Measurements from ENCODE around the gene CALCOCO2.
"Not testable (repeated sequence)": the region's sequence is repeated elsewhere in the genome, so short reads cannot be mapped to it uniquely, and the experiment has no call there.

CALCOCO2 gene, protein sequence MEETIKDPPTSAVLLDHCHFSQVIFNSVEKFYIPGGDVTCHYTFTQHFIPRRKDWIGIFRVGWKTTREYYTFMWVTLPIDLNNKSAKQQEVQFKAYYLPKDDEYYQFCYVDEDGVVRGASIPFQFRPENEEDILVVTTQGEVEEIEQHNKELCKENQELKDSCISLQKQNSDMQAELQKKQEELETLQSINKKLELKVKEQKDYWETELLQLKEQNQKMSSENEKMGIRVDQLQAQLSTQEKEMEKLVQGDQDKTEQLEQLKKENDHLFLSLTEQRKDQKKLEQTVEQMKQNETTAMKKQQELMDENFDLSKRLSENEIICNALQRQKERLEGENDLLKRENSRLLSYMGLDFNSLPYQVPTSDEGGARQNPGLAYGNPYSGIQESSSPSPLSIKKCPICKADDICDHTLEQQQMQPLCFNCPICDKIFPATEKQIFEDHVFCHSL
- 49.6 to 104 (median 74.0) reads per million in 18 experiments for total RNA-seq

DNA sequence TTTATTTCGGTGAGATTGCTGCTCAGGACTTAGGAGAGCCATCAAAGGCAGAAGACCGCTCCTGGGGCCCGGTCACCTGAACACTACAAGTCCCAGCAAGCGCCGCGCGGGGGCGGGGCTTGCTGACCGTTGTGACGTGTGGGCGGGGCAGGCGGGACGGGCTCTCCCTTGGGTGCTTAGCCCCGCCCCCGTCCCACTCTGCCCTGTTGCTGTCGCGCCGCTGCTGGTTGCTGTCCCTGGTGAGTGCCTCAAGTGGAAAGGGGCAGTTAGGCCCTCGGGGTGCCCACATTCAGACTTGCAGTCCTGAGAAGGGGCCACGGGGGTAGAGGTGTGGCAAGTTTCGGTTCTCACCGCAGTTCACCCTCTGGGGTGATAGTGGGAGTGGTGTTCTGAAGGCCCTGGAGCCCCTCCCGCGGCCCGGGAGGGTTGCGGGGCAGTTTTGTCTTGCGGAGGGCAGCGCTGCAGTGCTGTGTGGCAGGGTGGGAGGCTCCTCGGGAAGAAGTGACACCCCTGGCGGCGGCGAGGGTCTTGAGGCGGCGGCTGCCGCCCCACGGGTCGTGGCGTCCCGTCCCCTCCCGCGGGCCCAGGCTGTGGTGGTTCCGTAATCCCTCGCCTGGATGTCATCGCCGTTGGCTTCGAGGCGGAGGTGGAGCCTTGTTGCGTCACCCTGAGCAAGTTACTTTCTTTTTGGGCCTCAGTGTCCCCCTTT is at the start of gene CALCOCO2:
Gene CALCOCO2 (plus strand): TSS at position 196 of the 709 bp plus-strand sequence. CDS start 10,673 bp downstream, outside the sequence.
- peak; percentile 95 to 98 for DNase-seq

DNA sequence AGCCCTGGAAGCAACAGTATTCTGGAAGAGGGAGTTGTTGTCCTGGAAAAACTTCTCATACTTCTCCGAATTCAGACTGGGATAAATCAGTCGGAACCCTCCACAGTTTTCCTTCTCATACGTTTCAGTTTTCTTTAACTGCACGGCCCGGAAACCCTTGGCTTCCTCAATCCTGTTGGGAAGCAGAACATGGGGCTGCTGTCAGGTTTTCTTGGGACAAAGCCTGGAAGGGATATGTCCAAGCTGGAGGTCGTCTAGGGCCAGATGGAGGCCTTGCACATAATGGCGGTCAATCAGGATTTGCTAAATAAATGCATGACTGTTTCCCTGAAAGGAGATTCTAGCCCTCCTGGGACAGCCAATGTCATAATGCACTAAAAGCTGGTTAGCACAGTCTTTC is 43.0 kb upstream of the CALCOCO2 start:
- no peak for DNase-seq

DNA sequence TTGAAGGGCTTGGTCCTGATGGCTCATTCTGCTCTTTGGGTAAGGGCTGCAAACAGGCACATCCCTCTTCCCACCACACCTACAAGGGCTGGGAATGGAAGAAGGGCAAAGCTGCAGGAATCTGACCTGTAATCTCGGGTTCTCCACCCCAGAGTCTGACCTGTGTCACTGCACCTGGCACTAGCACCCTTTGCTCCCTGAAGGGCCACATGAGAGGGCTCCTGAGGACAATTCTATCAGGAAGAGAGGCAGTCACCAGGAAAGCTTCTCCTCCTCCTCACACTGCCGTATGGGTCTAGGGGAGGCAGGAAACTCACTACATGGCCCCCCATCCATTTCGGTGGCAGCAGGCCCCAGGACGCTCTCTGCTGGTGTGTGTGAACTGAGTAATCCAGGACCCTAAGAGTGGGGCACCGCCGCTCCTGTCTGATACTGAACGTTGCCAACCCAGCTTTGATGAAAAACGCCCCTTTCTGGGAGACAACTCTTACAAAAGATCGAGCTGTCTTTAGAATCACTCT is 40.2 kb upstream of the CALCOCO2 start:
- no peak for DNase-seq

DNA sequence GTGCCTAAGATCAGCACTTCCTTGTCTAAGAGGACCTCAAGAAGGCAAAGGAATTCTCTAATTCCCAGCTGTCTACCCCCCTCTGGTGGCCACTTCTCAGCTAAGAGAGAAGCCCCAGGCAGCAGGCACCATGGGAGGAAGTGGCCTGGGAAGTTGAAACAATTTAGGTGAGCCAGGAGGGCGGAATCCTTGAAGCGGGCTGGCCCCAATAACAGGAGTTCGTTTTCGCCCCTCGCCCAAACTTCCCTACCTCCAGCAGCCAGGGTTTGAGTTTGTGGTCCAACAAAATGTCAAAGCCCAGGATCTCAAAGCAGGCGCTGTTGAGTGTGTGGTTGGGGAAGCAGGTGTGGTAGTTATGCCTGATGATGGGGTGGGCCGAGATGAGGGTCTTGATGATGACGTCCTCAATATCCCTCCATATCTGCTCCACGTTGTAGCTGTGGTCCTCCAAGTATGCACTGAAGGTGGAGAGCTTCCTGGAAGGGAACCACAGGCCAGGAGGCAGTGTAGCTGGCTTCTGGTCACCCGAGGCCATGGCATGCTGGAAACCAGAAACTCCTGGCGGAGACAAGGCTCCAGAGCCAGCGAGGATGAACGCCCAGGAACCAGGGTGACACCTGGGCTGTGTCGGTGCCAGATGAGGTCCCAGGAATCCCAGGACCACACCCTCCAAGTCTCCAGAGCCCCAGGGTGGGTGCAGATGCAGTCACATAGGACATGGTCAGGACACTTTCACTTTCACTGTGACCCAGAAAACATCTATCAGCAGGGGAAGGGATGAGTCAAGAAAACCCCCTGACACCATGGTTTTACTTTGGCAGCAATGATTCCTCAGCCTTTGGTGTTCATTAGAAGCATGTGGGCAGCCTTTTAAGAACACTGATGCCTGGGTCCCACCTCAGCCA is 39.5 kb upstream of the CALCOCO2 start:
- DNase-seq, result peak; percentile 81 to 86

DNA sequence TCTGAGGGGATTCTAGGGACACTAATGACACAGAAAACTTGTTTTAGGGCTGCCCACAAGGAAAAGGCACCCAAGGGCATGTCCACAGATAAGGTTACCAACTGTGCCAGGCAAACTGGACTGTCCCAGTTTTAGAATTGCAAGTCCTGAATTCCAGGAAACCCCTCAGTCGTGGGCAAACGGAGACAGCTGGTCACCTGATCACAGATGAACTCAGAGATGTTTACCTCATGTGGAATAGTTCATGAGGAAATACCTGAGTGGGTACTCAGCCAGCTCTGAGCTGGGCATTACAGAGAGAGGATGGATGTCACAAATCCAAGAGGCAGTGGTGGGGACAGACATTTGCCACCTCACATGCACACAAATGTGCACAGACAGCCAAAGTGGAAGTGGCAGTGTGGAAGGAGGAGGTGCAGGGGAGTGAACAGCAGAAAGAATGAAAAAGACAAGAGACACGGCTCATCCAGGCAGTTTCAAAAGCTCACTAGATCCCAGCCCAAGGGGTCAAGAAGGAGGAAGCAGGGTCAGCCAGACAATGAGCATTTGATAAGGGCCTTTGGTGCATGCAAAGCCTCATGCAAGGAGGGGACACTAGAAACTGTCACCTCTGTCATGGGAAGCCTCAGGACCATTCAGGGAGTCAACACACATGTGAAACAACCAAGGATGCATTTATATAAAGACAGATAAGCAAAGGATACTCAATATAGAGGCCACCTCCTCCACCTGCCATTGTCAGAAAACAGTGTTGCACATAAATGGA is 38.6 kb upstream of the CALCOCO2 start:
- DNase-seq, result no peak

DNA sequence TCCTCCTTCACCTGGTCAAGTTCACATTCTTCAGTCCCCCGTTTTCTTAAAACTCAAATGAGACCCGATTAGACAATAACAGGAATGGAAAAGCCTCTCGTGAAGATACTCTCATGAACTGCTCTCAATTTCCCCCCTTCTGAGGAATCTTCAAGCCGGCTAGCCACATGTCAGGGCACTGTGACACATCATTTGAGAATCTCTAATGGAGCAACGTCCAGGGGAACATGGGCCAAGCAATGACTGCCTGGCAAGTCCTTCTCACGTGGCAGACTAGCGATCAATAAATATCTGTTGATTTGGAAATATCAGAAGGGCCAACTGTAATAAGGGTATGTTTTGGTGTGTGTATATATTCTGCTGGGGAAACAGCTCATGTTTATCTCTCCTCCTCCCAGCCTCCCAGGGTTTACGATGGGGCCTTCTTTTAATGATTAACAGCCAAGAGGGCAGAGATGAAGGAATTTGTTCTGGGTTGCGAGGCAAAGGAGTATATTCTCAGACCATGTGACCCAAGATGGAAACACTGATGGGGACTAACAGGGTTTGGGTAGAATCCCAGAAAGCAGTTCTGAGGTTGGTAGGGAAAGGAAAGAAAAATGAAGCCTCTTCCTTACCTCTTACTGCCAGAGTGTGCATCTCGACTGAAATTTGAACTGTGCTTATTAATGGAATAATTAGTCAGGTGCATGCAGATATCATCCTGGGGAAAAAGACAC is 35.2 kb upstream of the CALCOCO2 start:
- DNase-seq, result no peak

DNA sequence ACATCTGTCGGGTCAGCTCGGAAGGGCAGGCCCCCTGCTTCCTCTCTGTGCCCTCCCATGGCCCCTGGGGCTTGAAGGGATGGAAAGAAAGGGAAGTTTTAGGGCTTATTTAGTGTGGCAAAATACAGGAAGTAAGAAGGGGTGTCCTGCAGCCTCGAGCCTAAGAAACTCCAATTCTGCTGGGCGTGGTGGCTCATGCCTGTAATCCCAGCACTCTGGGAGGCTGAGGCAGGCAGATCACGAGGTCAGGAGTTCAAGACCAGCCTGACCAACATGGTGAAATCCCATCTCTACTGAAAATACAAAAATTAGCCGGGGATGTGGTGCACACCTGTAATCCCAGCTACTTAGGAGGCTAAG is 34.7 kb upstream of the CALCOCO2 start:
- peak in 1 of 2 donors; percentile 16 for DNase-seq

DNA sequence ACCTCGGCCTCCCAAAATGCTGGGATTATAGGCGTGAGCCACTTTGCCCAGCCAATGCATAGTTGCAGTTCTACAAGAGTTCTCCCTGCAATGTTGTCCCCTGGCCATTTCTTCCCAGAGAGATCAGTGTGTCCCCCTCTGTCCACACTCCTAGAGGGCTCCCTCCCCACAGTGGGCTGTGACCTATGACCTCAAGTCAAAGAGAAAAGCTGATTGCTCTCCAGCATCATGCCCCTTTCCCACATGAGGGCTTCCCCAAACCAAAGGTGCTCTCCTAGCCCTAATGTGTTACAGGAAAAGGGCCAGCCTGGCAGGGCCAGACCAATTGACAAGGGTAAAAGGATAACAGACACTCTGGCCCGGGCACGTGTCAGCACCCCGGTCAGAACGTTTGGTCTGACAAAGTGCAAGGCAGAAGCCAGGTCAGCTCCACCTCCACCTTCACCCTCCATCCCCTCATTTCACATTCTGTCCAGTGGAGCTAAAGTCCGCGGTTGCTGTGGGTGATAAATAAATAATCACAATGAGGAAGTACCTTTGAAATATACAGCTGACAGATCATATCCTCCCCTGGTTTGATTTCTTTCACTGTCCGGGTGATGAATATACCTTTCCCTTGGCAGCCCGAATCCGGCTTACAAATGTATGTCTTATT is 31.6 kb upstream of the CALCOCO2 start:
- DNase-seq, result no peak

DNA sequence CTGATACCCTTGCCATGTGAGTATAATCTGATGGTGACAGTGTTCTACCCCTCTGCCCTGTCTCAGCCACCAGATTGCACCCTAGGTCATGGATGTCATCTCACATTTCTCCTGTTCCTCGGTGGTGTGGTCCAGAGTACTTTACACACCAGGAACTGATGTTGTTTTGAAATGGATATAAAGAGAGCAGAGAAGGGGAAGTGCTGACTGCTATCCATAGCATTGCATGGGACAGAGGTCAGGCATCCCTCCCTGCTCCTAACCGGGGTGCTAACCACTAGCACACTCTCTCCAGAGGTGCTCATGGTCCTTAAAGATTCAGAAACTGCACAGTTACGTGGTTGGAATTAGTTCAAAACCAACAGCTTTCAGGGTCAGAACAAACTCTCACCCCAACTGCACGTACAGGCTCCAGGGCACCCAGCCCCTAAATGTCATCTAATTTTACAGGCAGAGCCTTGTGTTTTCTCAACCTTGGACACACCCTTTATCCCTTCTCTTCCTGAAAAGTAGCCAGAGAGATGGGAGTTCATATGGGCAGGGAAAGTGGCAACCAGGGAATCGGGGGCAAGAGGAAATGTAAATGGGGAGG is 30.1 kb upstream of the CALCOCO2 start:
- DNase-seq, result peak; percentile 19 to 27

DNA sequence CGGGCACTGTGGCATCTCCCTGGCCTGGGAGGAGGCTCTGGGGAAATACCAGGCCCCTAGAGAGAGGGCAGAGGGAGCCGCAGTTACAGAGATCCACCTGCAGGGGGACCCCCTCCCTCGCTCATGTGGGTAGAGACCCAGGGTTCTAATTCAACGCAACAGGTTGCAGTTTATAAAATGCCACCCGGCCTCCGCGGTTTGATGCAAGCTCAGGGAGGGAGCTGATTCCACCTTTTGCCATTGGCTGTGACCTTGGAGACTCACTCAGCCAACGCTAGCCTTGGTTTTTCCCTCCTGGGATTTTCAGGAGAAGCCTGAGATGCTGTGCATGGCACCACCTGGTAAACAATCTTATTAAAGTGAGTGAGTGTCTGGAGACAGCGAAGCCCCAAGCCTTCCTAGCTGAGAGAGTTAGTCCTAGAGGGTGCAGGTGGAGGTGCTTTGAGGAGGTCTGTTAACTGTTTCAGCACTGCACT is 25.9 kb upstream of the CALCOCO2 start:
- peak; percentile 46 to 48 for DNase-seq

DNA sequence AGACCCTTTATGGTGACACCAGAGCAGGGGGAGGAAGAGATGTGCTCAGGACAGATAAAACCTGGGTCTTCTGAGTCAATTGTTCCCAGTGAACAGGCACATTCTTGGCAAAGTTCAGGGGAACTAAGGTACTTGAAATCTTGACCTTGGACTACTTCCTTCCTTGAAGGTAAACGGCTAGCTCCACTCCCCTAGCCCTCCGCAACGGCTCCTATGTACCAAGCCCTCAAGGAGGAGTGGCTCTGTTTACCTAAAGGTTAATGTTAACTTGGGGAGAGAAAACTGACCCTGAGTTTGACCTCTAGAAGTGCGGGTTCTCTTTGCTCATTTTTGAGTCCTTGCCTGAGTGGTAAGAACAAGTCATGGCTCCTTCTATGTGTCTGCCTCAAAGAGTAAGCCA is 21.7 kb upstream of the CALCOCO2 start:
- no peak for DNase-seq

DNA sequence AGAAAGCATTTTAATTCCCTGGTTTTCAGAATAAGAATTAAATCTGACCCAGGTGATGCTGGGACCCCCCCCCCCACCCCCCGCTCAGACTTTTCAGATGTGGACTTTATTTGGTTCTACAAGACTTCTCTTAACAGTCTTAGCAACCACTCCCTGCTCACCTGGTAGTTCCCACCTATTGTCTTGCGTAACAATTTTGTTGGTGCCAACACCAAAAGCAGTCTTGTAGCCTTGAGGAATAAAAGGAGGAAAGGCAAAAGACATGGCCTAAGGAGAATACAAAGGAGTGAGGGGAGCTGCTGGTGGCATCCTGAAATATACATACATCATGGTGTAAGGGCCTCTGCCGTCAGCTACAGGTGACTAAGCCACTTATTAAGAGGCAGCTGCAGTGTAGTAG is 18.8 kb upstream of the CALCOCO2 start:
- no peak for DNase-seq

DNA sequence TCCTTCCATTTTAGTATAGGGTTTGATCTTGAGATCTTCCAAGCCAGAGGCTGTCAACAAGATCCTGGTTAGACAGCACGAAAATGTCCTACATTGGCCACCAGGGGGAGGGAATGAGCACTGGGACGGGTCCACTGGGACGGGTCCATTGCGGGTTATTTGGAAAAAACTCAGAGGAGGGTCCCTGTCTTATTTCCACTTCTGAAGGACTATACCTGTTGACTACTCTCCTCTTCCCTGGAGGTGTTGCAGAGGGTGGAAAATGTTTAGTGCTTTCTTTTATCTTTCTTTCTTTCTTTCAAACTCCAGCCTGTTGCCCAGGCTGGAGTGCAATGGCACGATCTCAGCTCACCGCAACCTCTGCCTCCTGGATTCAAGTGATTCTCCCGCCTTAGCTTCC is 16.3 kb upstream of the CALCOCO2 start:
- peak; percentile 49 to 56 for DNase-seq

DNA sequence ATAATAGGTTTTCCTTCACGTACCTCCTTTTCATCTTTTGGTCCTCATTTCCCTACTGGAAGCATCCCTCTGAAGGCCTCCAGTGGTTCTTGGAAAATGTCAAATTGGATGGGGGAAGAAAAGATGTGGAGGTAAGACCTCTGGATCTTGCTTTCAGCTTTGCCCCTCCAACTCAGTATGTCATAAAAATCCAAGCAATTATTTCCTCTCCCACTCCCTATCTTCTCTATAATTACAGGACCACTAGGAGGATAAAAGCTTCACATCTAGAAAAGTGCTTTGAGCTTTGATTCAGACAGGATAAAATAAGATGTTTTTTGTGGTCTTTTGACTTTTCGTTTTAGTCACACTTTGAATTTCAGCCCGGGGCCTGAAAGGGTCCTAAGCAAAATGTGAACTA is 15.5 kb upstream of the CALCOCO2 start:
- DNase-seq, result no peak

DNA sequence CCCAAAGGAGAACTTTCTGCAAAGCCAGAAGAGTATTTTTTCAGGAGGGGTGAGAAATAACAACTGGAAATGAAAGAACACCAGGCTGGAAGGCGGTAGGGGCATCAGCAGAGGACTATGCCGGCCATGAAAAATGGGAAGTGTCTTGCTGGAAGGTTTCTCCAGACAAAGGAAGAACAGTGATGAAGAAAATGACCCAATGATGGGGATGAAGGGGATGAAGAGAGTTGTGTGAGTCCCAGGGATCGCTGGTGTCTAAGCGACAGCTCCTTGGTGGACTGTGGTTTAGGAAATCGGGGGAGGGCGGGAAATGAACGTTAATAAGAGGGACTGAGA is 14.4 kb upstream of the CALCOCO2 start:
- no peak for DNase-seq

DNA sequence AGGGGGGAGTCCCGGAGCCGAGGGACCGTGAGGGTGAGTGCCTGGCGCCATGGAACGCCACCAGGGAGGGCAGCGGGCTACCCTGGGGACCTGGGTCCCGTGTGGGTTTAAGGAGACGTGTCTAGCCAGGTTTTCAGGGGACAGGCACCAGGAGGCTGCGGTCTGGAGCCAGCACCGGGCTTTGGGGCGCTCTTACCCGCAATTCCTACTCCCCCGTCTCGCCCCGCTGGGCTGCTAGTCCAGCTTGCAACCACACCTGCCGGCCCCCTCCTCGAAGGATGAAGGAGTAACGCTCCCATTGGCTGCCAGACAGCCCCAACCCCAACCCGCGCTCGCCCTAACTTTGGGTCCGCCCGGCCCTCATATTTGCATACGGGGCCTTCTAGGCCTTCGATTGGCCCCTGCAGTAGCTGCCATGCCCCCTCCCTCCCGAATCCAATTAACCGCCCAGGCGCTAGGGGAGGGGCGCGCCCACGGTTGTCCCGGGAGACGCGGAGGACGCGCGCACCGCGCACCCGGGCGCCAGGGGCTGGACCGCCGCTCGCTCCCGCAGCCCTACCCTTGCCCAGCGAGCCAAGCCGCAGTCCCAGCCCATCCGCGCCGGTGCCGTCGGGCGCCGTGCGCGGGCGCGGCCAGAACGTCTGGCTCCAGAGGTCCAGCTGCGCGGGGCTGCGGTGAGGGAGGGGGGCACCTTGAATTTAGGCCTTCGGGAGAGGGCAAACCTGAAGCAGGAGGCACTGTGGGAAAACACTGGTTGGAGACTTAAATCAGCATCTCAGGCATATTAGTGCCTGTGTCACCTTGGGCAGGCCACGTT is 13.9 kb upstream of the CALCOCO2 start, which contains the start of gene TTLL6:
Gene TTLL6 (minus strand): TSS at position 456 of the 817 bp plus-strand sequence. CDS start 157 bp downstream, at position 299.
- DNase-seq, result no peak

DNA sequence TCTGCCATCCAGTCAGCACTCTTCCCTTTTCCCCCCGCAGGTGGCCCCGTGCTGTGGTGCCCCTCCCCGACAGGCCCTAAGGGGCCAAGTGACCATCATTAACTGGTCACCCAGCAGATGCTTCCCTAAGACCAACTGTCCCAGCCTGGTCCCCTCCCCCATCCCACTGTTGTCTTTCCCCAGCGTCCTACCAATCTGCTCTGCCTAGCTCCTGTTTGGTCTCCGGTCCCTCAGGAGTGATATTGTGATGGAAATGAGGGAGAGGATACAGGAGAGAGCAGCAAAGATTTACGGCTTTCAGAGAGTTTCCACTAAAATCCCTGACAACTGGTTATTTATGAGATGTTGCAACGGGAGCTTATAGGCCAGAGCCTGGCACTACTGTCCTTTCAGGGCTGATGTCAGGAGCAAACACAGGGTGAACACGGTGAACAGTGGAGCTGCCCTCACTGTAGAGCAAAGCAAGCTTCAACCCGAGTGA is 12.4 kb upstream of the CALCOCO2 start:
- DNase-seq, result no peak

DNA sequence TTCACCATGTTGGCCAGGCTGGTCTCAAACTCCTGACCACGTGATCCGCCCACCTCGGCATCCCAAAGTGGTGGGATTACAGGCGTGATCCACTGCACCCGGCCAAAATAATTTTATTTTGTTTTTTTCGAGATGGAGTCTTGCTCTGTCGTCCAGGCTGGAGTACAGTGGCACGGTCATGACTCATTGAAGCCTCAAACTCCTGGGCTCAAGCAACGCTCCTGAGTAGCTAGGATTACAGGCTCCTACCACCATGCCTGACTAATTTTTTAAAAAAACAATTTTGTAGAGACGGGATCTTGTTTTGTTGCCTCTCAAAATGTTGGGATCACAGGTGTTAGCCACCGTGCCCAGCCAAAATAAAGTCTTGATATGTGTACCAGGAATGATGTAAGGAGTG is 11.4 kb upstream of the CALCOCO2 start:
- no peak for DNase-seq

DNA sequence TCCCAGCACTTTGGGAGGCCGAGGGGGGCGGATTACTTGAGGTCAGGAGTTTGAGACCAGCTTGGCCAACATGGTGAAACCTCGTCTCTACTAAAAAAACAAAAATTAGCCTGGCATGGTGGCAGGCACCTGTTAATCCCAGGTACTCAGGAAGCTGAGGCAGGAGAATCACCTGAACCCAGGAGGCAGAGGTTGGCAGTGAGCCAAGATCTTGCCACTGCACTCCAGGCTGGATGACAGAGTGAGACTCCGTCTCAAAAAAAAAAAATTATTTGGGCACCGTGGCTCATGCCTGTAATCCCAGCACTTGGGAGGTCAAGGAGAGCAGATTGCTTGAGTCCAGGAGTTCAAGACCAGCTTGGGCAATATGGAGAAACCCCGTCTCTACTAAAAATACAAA is 9.9 kb upstream of the CALCOCO2 start:
- not testable (repeated sequence) for DNase-seq

Data from inflammatory macrophage (primary cell).